ENCODE data around the gene MICB.

DNA sequence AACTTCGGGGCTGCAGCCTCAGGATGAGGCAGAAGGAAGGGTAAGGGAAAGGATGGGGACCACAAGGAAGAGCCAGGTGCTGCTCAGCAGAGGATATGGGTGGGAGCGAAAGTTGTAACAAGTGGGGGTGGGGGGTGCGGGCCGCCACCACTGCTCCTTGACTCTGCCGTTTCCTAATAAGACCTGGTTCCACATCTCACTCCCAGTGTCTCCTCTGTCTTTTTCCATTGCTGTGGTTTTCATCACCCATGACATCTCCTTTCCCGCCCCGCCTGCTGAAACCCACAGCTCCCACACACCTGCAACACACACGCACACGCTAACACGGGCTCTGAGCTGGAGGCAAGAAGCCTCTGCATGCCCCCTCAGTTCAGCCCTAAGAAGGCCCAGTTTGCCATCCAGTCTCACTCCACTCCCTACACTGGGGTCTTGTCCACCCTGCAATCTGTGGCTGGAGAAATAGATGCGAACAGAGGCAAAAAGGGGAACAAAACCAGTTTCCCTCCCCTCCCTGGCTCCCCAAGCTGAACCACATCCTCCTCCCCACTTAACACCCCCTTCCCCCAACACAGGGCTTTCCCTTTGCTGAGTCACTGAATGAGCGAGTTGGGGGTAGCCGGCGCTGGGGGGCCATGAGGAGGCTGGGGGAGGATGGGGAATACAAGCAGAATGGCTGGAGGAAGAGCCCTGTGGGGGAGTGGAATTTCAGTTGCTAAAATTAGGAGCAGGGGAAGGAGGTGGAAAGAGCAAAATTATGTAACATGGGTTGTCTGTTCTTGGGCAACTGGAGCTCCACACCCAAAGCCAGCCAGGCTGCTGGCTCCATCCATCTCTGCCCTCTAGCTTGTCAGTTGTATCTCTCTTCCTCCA is 60.9 kb downstream of the MICB start:
- no peak for TF ChIP-seq LEF1 (IDR thresholded peaks at IDR 0.05; ENCODE audit: borderline replicate concordance)
- no peak for TF ChIP-seq TARDBP (IDR thresholded peaks at IDR 0.05)
- TF ChIP-seq BHLHE40 (IDR thresholded peaks at IDR 0.05; ENCODE audit: borderline replicate concordance) = no peak
- TF ChIP-seq ARNT (IDR thresholded peaks at IDR 0.05) = no peak
- TF ChIP-seq SP1 (IDR thresholded peaks at IDR 0.05) = no peak
- TF ChIP-seq NFRKB (IDR thresholded peaks at IDR 0.05) = no peak
- no peak for TF ChIP-seq PKNOX1 (IDR thresholded peaks at IDR 0.05)
- TF ChIP-seq HDGF (IDR thresholded peaks at IDR 0.05; ENCODE audit: borderline replicate concordance) = no peak
- TF ChIP-seq SUZ12 (IDR thresholded peaks at IDR 0.05) = no peak
- no peak for TF ChIP-seq FOXA1 (IDR thresholded peaks at IDR 0.05)
- TF ChIP-seq FOXK2 (IDR thresholded peaks at IDR 0.05) = no peak
- no peak for TF ChIP-seq L3MBTL2 (conservative IDR thresholded peaks at IDR 0.05)
- no peak for TF ChIP-seq CTBP1 (IDR thresholded peaks at IDR 0.05; ENCODE audit: borderline replicate concordance)
